Measurements from ENCODE around the gene CDC42BPB. TPM values are rescaled to one million over a fixed set of nuclear protein-coding genes. Genes with fewer than 3 reads are reported as not detected.

CDC42BPB gene
- total RNA-seq, 1 donor from 2014 or later: 187 TPM

GRCh38 chr14:103100281-103101121 lies 43.2 kb upstream of the CDC42BPB start:
- H3K27me3 Mint-ChIP-seq (ENCODE audit: unreplicated experiment): peaks cover 20% of the 10 kb centered on the region
- DNase-seq (ENCODE audit: low spot score): no peak
- no peak for TF ChIP-seq CTCF (IDR thresholded peaks at IDR 0.05; ENCODE audit: unreplicated experiment)
- H3K36me3 Mint-ChIP-seq (ENCODE audit: low read depth, unreplicated experiment): no peaks in the 10 kb centered on the region
- H3K4me3 Mint-ChIP-seq (ENCODE audit: unreplicated experiment): no peak overlapping the region
- H3K4me1 Mint-ChIP-seq (ENCODE audit: unreplicated experiment): peaks cover 7% of the 10 kb centered on the region
- no peak overlapping the region for H3K27ac Mint-ChIP-seq (ENCODE audit: unreplicated experiment)
- H3K9me3 Mint-ChIP-seq (ENCODE audit: unreplicated experiment): no peaks in the 10 kb centered on the region

- H3K4me3 Mint-ChIP-seq (ENCODE audit: unreplicated experiment): no peak overlapping the region
- DNase-seq (ENCODE audit: low spot score): no peak
- H3K27ac Mint-ChIP-seq (ENCODE audit: unreplicated experiment): no peak overlapping the region
- peaks cover 17% of the 10 kb centered on the region for H3K27me3 Mint-ChIP-seq (ENCODE audit: unreplicated experiment)
- no peaks in the 10 kb centered on the region for H3K9me3 Mint-ChIP-seq (ENCODE audit: unreplicated experiment)
- H3K4me1 Mint-ChIP-seq (ENCODE audit: unreplicated experiment): peaks cover 3% of the 10 kb centered on the region
- no peaks in the 10 kb centered on the region for H3K36me3 Mint-ChIP-seq (ENCODE audit: low read depth, unreplicated experiment)
- TF ChIP-seq CTCF (IDR thresholded peaks at IDR 0.05; ENCODE audit: unreplicated experiment): no peak
These were observed 42.5 kb upstream of the CDC42BPB start for GRCh38 chr14:103099733-103100280.

- no peak overlapping the region for H3K4me3 Mint-ChIP-seq (ENCODE audit: unreplicated experiment)
- no peak for TF ChIP-seq CTCF (IDR thresholded peaks at IDR 0.05; ENCODE audit: unreplicated experiment)
- H3K27ac Mint-ChIP-seq (ENCODE audit: unreplicated experiment): no peak overlapping the region
- no peaks in the 10 kb centered on the region for H3K36me3 Mint-ChIP-seq (ENCODE audit: low read depth, unreplicated experiment)
- H3K27me3 Mint-ChIP-seq (ENCODE audit: unreplicated experiment): peaks cover 17% of the 10 kb centered on the region
- H3K4me1 Mint-ChIP-seq (ENCODE audit: unreplicated experiment): peaks cover 3% of the 10 kb centered on the region
- no peaks in the 10 kb centered on the region for H3K9me3 Mint-ChIP-seq (ENCODE audit: unreplicated experiment)
- no peak for DNase-seq (ENCODE audit: low spot score)
These were observed 41.9 kb upstream of the CDC42BPB start for GRCh38 chr14:103099081-103099732.

GRCh38 chr14:103097994-103098957 lies 40.9 kb upstream of the CDC42BPB start:
- Mint-ChIP-seq H3K4me3 (ENCODE audit: unreplicated experiment) (no peak overlapping the region), H3K36me3 (ENCODE audit: low read depth, unreplicated experiment) (no peaks in the 10 kb centered on the region), H3K9me3 (ENCODE audit: unreplicated experiment) (no peaks in the 10 kb centered on the region), H3K27ac (ENCODE audit: unreplicated experiment) (no peak overlapping the region), H3K4me1 (ENCODE audit: unreplicated experiment) (no peaks in the 10 kb centered on the region), H3K27me3 (ENCODE audit: unreplicated experiment) (peaks cover 15% of the 10 kb centered on the region)
- DNase-seq (ENCODE audit: low spot score): no peak
- TF ChIP-seq CTCF (IDR thresholded peaks at IDR 0.05; ENCODE audit: unreplicated experiment): no peak
